Measurements from ENCODE around the gene CLN6.
"Not testable (repeated sequence)": the region's sequence is repeated elsewhere in the genome, so short reads cannot be mapped to it uniquely, and the experiment has no call there.

Gene CLN6

DNA sequence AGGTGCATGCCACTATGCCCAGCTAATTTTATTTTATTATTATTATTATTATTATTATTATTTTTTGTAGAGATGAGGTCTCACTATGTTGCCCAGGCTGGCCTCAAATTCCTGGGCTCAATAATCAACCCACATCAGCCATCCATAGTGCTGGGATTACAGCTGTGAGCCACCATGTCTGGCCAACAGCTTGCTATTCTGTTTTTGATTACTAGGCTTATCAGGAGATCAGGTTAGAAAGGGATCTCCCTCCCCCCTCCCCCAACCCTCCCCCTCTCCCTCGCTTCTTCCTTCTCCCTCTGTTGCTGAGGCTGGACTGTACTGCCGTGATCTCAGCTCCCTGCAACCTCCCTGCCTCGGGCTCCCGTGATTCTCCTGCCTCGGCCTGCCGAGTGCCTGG, 8.6 kb downstream of the CLN6 start:
- Histone ChIP-seq H3K27me3 (replicated peaks; ENCODE audit: control insufficient read depth, insufficient read depth, low read length) (no peaks in the 10 kb centered on the region), H3K4me1 (ENCODE audit: control insufficient read depth, insufficient read depth, low read length) (no peaks in the 10 kb centered on the region), H3K9me3 (ENCODE audit: control insufficient read depth, low read length) (no peaks in the 10 kb centered on the region), H3K9ac (ENCODE audit: low read length) (no peak overlapping the region), H3K4me3 (ENCODE audit: low read length) (no peak overlapping the region), H3K36me3 (ENCODE audit: control insufficient read depth, insufficient read depth, low read length, severe bottlenecking) (no peaks in the 10 kb centered on the region)
- no peak for DNase-seq (ENCODE audit: low read depth)

DNA sequence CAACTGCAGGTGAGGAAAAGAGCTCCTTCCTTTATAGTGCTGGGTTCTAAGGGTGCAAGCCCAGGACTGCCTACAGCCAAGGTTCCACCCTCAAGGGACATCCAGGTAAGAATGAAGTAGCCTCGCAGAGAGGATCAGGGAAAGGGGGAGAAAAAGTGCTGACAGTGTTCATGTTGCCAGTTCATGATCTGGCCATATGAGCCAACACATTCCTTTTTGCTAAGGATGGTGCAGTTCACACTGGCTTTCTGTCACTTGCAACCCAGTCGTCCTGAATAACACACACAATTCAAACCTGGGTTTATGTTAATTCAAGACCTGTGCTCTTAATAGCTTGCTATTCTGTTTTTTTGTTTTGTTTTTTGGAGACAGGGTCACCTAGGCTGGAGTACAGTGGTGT, 9.0 kb downstream of the CLN6 start:
- H3K27me3 ChIP-seq (replicated peaks; ENCODE audit: control insufficient read depth, insufficient read depth, low read length) = no peaks in the 10 kb centered on the region
- H3K36me3 ChIP-seq (ENCODE audit: control insufficient read depth, insufficient read depth, low read length, severe bottlenecking) = no peaks in the 10 kb centered on the region
- DNase-seq (ENCODE audit: low read depth) = no peak
- no peak overlapping the region for H3K9ac ChIP-seq (ENCODE audit: low read length)
- no peaks in the 10 kb centered on the region for H3K9me3 ChIP-seq (ENCODE audit: control insufficient read depth, low read length)
- H3K4me3 ChIP-seq (ENCODE audit: low read length) = no peak overlapping the region
- H3K4me1 ChIP-seq (ENCODE audit: control insufficient read depth, insufficient read depth, low read length) = no peaks in the 10 kb centered on the region

DNA sequence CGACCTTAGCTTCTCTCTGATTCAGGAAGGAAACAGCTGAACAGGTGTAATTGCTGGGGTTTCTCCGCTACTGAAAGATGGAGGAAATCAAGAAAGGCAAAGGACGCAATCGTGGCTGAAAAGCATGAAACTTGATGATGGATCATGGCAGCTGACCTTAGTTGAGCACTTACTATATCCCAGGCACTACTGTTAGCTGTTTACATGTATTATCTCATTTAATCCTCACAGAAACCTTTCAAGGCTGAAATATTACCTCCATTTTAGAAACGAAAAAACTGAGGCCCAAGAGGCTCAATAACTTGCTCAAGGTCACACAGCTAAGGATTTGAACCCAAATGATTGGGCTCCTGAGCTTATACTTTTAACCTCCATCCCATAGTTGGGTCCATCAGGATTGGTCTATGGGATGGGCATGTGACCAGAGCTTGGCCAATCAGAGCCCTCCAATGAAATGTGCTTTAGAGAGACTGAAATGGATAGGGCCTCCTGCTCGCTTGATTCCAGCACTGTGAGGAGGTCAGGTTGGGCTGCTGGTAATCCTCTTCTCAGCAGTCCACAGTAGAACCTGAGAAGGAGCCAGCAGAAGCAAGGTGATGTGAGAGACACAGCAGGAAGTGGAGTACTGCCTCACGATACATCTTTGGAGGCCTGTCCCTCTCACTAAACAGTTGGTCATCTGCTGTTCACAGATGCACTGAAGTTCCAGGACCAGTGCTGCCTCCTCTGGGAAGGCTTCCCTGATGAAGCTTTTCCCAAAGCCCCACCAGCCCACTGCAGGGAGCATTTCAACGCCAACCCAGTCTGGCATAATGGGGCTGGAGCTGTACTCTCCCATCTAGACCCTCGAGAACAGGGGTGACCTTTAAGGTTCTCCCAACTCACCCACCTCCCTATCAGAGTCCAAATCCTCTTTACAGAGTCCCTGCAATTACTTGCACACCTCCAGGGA, 10.4 kb downstream of the CLN6 start:
- DNase-seq (ENCODE audit: low read depth) = no peak
- no peak overlapping the region for H3K4me3 ChIP-seq (ENCODE audit: low read length)
- H3K9ac ChIP-seq (ENCODE audit: low read length) = no peak overlapping the region
- H3K36me3 ChIP-seq (ENCODE audit: control insufficient read depth, insufficient read depth, low read length, severe bottlenecking) = no peaks in the 10 kb centered on the region
- no peaks in the 10 kb centered on the region for H3K9me3 ChIP-seq (ENCODE audit: control insufficient read depth, low read length)
- no peaks in the 10 kb centered on the region for H3K4me1 ChIP-seq (ENCODE audit: control insufficient read depth, insufficient read depth, low read length)
- no peaks in the 10 kb centered on the region for H3K27me3 ChIP-seq (replicated peaks; ENCODE audit: control insufficient read depth, insufficient read depth, low read length)

DNA sequence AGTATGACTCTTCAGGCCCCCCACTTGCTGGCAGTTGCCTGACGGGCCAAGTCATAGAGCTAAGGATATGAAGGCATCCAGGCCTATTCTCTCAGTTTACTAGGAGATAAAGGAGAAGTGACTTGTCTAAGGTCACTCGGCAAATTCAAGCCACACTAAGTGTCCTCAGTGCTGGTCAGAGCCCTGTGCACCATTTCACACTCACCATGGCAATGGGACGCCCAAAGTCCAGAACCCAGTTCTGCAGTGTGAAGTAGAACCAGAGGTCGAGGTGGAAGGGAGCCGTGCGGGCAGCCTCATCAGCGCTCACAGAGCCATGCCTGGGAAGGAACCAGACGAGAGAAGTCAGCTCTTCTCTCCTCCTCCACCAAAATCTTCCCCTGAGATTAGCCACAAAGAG, 11.2 kb downstream of the CLN6 start:
- H3K9me3 ChIP-seq (ENCODE audit: control insufficient read depth, low read length) = no peaks in the 10 kb centered on the region
- DNase-seq (ENCODE audit: low read depth) = no peak
- no peaks in the 10 kb centered on the region for H3K36me3 ChIP-seq (ENCODE audit: control insufficient read depth, insufficient read depth, low read length, severe bottlenecking)
- H3K27me3 ChIP-seq (replicated peaks; ENCODE audit: control insufficient read depth, insufficient read depth, low read length) = no peaks in the 10 kb centered on the region
- no peak overlapping the region for H3K9ac ChIP-seq (ENCODE audit: low read length)
- no peak overlapping the region for H3K4me3 ChIP-seq (ENCODE audit: low read length)
- no peaks in the 10 kb centered on the region for H3K4me1 ChIP-seq (ENCODE audit: control insufficient read depth, insufficient read depth, low read length)

DNA sequence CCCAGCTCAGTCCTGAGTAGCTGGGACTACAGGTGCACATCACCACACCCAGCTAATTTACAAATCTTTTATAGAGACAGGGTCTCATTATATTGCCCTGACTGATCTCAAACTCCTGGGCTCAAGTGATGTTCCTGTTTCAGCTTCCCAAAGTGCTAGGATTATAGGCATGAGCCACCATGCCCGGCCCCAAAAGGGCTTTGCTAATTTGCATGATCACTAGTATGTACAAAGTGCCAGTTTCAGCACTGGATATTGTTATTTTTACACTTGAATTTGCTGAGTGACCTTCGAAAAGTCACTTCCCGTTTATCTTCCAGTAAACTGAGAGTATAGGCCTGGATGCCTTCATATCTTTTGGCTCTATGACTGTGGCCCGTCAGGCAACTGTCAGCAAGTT, 12.2 kb downstream of the CLN6 start:
- no peaks in the 10 kb centered on the region for H3K36me3 ChIP-seq (ENCODE audit: control insufficient read depth, insufficient read depth, low read length, severe bottlenecking)
- DNase-seq (ENCODE audit: low read depth) = no peak
- no peaks in the 10 kb centered on the region for H3K27me3 ChIP-seq (replicated peaks; ENCODE audit: control insufficient read depth, insufficient read depth, low read length)
- H3K4me3 ChIP-seq (ENCODE audit: low read length) = no peak overlapping the region
- H3K9me3 ChIP-seq (ENCODE audit: control insufficient read depth, low read length) = no peaks in the 10 kb centered on the region
- no peaks in the 10 kb centered on the region for H3K4me1 ChIP-seq (ENCODE audit: control insufficient read depth, insufficient read depth, low read length)
- H3K9ac ChIP-seq (ENCODE audit: low read length) = no peak overlapping the region

DNA sequence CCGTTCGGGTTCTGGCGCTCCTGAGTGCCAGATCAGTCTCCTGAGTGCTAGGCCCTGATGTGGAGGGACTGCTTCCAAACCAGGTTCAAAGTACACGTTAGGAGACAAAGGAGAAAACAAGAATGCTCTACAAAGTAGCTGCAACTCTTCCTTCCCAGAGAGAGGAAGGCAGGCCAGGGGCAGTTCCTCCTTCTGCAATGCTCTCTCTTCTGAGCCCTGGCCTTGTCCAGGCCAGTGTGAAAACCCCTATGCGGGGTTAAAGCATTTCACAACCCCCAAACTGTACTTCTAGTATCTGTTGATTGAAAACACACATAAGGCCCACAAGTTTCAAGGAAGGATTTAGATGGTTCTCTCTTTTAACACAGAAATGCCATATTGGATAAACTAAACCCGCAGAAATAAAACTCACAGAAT, 14.7 kb downstream of the CLN6 start:
- Histone ChIP-seq H3K4me1 (ENCODE audit: control insufficient read depth, insufficient read depth, low read length) (peaks cover 4% of the 10 kb centered on the region), H3K9ac (ENCODE audit: low read length) (no peak overlapping the region), H3K27me3 (replicated peaks; ENCODE audit: control insufficient read depth, insufficient read depth, low read length) (no peaks in the 10 kb centered on the region), H3K4me3 (ENCODE audit: low read length) (no peak overlapping the region), H3K9me3 (ENCODE audit: control insufficient read depth, low read length) (no peaks in the 10 kb centered on the region), H3K36me3 (ENCODE audit: control insufficient read depth, insufficient read depth, low read length, severe bottlenecking) (no peaks in the 10 kb centered on the region)
- no peak for DNase-seq (ENCODE audit: low read depth)

DNA sequence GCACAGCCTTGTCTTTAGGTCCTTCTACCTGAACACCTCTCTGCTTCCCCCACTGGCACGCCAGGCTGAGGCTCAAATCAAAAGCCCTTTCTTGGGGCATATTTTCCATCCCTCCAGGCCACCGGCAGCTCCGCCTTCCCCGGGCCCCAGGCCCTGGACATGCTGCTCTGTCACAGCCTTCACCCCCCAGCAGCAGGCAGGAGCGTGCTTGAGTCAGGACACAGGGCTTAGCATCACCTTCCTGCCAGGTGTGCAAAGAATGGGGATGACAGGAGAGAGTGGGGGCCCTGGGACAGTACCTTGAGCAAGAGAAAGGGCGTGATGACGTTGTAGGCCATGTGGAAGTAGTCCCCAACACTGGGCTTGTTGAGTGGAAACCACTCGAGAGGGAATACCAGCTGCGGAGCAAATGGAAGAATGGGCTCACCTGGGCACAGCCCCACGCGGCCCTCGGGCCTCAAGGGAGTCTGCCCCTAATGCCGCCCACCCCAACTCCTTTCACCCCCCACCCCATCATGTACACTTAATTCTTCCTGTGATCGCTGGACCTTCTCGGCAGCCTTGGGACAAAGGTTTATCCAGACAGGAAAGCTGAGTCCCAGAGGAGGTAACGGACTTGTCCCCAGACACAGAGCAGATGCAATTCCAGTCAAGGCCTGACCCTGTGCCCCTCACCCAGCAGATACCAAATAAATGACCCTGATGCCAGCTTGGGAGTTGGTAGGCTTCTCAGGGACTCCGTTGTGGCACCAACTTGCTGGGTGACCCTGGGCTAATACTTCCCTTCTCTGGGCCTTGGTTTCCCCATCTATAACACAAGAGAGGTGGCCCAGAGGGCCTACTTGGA, 15.3 kb downstream of the CLN6 start:
- H3K4me3 ChIP-seq (ENCODE audit: low read length) = no peak overlapping the region
- no peaks in the 10 kb centered on the region for H3K36me3 ChIP-seq (ENCODE audit: control insufficient read depth, insufficient read depth, low read length, severe bottlenecking)
- no peak for DNase-seq (ENCODE audit: low read depth)
- H3K27me3 ChIP-seq (replicated peaks; ENCODE audit: control insufficient read depth, insufficient read depth, low read length) = no peaks in the 10 kb centered on the region
- no peak overlapping the region for H3K9ac ChIP-seq (ENCODE audit: low read length)
- peaks cover 4% of the 10 kb centered on the region for H3K4me1 ChIP-seq (ENCODE audit: control insufficient read depth, insufficient read depth, low read length)
- H3K9me3 ChIP-seq (ENCODE audit: control insufficient read depth, low read length) = no peaks in the 10 kb centered on the region

DNA sequence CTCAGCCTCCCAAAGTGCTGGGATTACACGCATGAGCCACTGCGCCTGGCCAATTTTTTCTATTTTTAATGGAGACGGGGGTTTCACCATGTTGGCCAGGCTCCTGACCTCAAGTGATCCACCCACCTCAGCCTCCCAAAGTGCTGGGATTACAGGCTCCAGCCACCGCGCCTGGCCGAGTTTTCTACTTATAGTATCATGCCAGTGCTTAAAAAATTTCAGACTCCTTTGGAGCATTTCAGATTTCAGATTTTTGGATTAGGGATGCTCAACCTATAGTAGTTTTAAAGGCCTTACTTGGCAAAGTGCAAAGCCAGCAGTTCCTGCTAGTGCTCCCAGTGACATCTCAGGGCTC, 16.1 kb downstream of the CLN6 start:
- H3K9ac ChIP-seq (ENCODE audit: low read length); H3K9me3 ChIP-seq (ENCODE audit: control insufficient read depth, low read length); H3K27me3 ChIP-seq (replicated peaks; ENCODE audit: control insufficient read depth, insufficient read depth, low read length); H3K36me3 ChIP-seq (ENCODE audit: control insufficient read depth, insufficient read depth, low read length, severe bottlenecking); DNase-seq (ENCODE audit: low read depth); H3K4me3 ChIP-seq (ENCODE audit: low read length); H3K4me1 ChIP-seq (ENCODE audit: control insufficient read depth, insufficient read depth, low read length): not testable (repeated sequence)

DNA sequence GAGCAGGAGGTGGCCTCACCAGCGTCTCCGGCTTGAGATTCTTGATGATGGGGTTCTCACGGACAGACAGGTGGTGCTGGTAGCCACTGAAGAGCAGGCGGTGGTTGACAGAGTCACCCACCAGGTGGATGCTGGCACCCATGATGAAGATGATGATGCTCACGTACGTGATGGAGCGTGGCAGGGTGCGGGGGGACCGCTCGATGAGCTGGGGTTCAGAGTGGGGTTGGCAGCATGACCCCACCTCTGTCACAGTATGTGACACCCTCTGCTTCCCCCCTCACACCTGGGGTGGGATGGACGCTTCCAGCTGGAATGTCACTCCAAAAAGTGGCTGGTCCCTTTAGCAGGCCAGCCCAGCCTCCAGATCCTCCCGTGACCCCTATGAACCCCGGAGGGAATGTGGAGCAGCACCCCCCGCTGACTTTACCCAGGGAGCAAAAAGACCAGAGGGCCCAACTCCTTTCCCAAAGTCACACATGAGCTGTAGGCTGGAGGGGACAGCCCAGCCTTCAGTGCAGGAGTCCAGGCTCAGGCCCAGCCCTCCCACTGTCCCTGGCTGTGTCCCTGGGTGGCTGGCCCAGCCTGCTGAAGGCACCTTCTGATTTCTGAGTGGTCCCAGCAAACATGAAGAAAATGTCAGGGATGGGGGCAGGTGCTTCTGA, 17.7 kb downstream of the CLN6 start:
- H3K36me3 ChIP-seq (ENCODE audit: control insufficient read depth, insufficient read depth, low read length, severe bottlenecking) = no peaks in the 10 kb centered on the region
- H3K27me3 ChIP-seq (replicated peaks; ENCODE audit: control insufficient read depth, insufficient read depth, low read length) = no peaks in the 10 kb centered on the region
- no peaks in the 10 kb centered on the region for H3K9me3 ChIP-seq (ENCODE audit: control insufficient read depth, low read length)
- H3K9ac ChIP-seq (ENCODE audit: low read length) = no peak overlapping the region
- no peak for DNase-seq (ENCODE audit: low read depth)
- H3K4me3 ChIP-seq (ENCODE audit: low read length) = no peak overlapping the region
- H3K4me1 ChIP-seq (ENCODE audit: control insufficient read depth, insufficient read depth, low read length) = peaks cover 4% of the 10 kb centered on the region

DNA sequence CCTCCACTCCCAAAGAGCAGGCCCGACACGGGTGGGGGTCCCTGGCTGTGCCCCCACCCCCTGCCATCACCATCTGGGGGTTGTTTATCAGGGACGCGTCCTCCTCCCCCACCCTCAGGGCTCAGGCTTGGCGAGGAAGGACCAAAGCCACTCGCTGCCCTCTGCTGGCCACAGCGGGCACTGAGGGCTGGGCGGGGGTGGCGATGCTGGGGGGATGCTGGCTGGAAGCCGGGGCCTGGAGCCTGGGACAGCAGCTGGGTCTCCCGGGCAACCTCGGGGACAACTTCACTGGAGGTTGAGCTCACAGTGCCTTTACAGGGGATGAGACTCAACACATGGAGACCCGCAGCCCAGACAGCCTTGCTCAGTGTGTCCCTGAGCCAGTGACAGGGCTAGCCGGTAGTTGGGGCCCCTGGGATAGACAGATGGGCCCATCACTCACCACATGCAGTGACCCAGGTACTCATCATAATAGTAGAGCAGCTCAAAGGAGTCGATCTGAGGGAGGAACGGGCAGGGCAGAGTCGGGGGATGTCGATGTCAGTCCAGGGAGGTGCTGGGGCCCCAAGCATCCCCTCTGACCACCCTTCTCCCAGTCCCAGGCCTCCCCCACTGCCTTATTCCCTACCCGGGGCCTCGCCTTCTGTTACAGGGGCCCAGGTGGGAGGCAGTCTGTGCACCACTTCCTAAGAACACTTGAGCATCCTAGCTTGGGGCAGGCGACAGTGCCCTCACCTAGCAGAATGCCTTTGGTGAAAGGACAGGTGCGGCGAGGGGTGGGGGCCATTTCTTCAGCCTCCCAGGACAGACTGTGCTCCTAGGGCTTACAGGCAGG, 18.5 kb downstream of the CLN6 start:
- Histone ChIP-seq H3K36me3 (ENCODE audit: control insufficient read depth, insufficient read depth, low read length, severe bottlenecking) (no peaks in the 10 kb centered on the region), H3K4me1 (ENCODE audit: control insufficient read depth, insufficient read depth, low read length) (peaks cover 4% of the 10 kb centered on the region)
- peak; percentile 85 for DNase-seq (ENCODE audit: low read depth)

More for the DNA sequence above, 18.5 kb downstream of the CLN6 start:
- Histone ChIP-seq H3K9me3 (ENCODE audit: control insufficient read depth, low read length) (no peaks in the 10 kb centered on the region), H3K4me3 (ENCODE audit: low read length) (peak overlapping the region; percentile 56), H3K9ac (ENCODE audit: low read length) (peak overlapping the region; percentile 23), H3K27me3 (replicated peaks; ENCODE audit: control insufficient read depth, insufficient read depth, low read length) (no peaks in the 10 kb centered on the region)

Data from adipocyte (in vitro differentiated cells).